Measurements from ENCODE around the gene ZBTB42. TPM values are rescaled to one million over a fixed set of nuclear protein-coding genes. Genes with fewer than 3 reads are reported as not detected.
A peak's percentile ranks its signal among the peaks of the same experiment; 100 is the strongest.

The ZBTB42 gene
- total and polyA plus RNA-seq, 2 of the 13 experiments (the other 11 are each of a cell fraction or from before 2014, with no cell fraction given), result 2.8 to 4.2 TPM

- TF ChIP-seq ZNF281 (CRISPR knock-in tag; IDR thresholded peaks at IDR 0.05; ENCODE audit: borderline replicate concordance), result no peak
- no peak for TF ChIP-seq IKZF4 (CRISPR knock-in tag; IDR thresholded peaks at IDR 0.05; ENCODE audit: borderline replicate concordance, low read depth, not compliant biosample characterization)
- TF ChIP-seq SALL1 (CRISPR knock-in tag; IDR thresholded peaks at IDR 0.05), result 0 out of 2 replicates have a peak, but pooled peaks have one; percentile 44
- 0 out of 2 replicates have a peak, but pooled peaks have one; percentile 72 for TF ChIP-seq ARID2 (CRISPR knock-in tag; IDR thresholded peaks at IDR 0.05; ENCODE audit: borderline replicate concordance)
- TF ChIP-seq ZNF33A (CRISPR knock-in tag; IDR thresholded peaks at IDR 0.05; ENCODE audit: borderline replicate concordance), result no peak
- no peak for TF ChIP-seq ZNF354B (CRISPR knock-in tag; IDR thresholded peaks at IDR 0.05)
- peak; percentile 53; the same call in 1 of the 2 replicates for TF ChIP-seq ZNF225 (CRISPR knock-in tag; IDR thresholded peaks at IDR 0.05)
- no peak for TF ChIP-seq CHCHD3 (CRISPR knock-in tag; IDR thresholded peaks at IDR 0.05)
- TF ChIP-seq SP140L (CRISPR knock-in tag; IDR thresholded peaks at IDR 0.05; ENCODE audit: borderline replicate concordance), result no peak
- no peak for TF ChIP-seq TP53 (CRISPR knock-in tag; conservative IDR thresholded peaks at IDR 0.05)
- no peak for TF ChIP-seq NFKB2 (CRISPR knock-in tag; IDR thresholded peaks at IDR 0.05; ENCODE audit: borderline replicate concordance)
- no peak for TF ChIP-seq TAF1 (CRISPR knock-in tag; IDR thresholded peaks at IDR 0.05)
- peak; percentile 75 for TF ChIP-seq ZNF777 (CRISPR knock-in tag; IDR thresholded peaks at IDR 0.05)
These were observed 3.5 kb upstream of the ZBTB42 start (continued) for GRCh38 chr14:104797115-104798044.

Data from HepG2 (cell line).